HEK293 (cell line): ENCODE measurements around the gene PRKD1.

Experiments used
- GLI4 ChIP-seq: fragments of 450-650 bp; formaldehyde crosslinking; IDR thresholded peaks from 2 replicates; pipeline ENCODE4 v1.5.1; 2016; ENCODE audit warnings: missing biosample characterization, missing genetic modification characterization
- IKZF3 ChIP-seq: fragments of 450-650 bp; IDR thresholded peaks from 2 replicates; pipeline ENCODE4 v1.5.0; 2018; ENCODE audit warnings: missing biosample characterization, mild to moderate bottlenecking, missing genetic modification characterization, moderate library complexity
- KLF16 ChIP-seq: fragments of 450-650 bp; formaldehyde crosslinking; IDR thresholded peaks from 2 replicates; pipeline ENCODE4 v1.5.1; 2017; ENCODE audit warnings: missing biosample characterization, missing genetic modification characterization
- KLF7 ChIP-seq: fragments of 450-650 bp; formaldehyde crosslinking; IDR thresholded peaks from 2 replicates; pipeline ENCODE4 v1.5.1; 2016; ENCODE audit warnings: missing biosample characterization, missing genetic modification characterization, borderline replicate concordance
- YY1 ChIP-seq: fragments of 450-650 bp; formaldehyde crosslinking; IDR thresholded peaks from 2 replicates; pipeline ENCODE4 v1.5.1; 2018; ENCODE audit warnings: missing biosample characterization, missing genetic modification characterization
- YY2 ChIP-seq: fragments of 450-650 bp; formaldehyde crosslinking; IDR thresholded peaks from 2 replicates; pipeline ENCODE4 v1.5.1; 2016; ENCODE audit warnings: missing biosample characterization, missing genetic modification characterization
- ZBTB7A ChIP-seq: fragments of 450-650 bp; formaldehyde crosslinking; IDR thresholded peaks from 2 replicates; pipeline ENCODE4 v1.5.1; 2016; ENCODE audit warnings: low read depth, missing biosample characterization, missing genetic modification characterization
- ZNF184 ChIP-seq: fragments of 450-650 bp; IDR thresholded peaks from 2 replicates; pipeline ENCODE4 v1.5.1; 2018; ENCODE audit warnings: missing biosample characterization, mild to moderate bottlenecking, missing genetic modification characterization
- ZNF266 ChIP-seq: fragments of 450-650 bp; formaldehyde crosslinking; IDR thresholded peaks from 2 replicates; pipeline ENCODE4 v1.5.1; 2016; ENCODE audit warnings: missing biosample characterization, missing genetic modification characterization, low read depth
- ZNF354C ChIP-seq: fragments of 450-650 bp; formaldehyde crosslinking; IDR thresholded peaks from 2 replicates; pipeline ENCODE4 v1.5.1; 2016; ENCODE audit warnings: missing biosample characterization, missing genetic modification characterization, low read depth, borderline replicate concordance
- ZNF394 ChIP-seq: fragments of 450-650 bp; formaldehyde crosslinking; IDR thresholded peaks from 2 replicates; pipeline ENCODE4 v1.5.1; 2016; ENCODE audit warnings: missing biosample characterization, missing genetic modification characterization, mild to moderate bottlenecking, moderate library complexity, borderline replicate concordance
- ZNF530 ChIP-seq: fragments of 450-650 bp; formaldehyde crosslinking; IDR thresholded peaks from 2 replicates; pipeline ENCODE4 v1.5.1; 2016; ENCODE audit warnings: low read depth, missing biosample characterization, missing genetic modification characterization
- ZNF610 ChIP-seq: fragments of 450-650 bp; formaldehyde crosslinking; IDR thresholded peaks from 2 replicates; pipeline ENCODE4 v1.5.1; 2016; ENCODE audit warnings: missing biosample characterization, missing genetic modification characterization, borderline replicate concordance
- ZNF658 ChIP-seq: fragments of 450-650 bp; formaldehyde crosslinking; IDR thresholded peaks from 2 replicates; pipeline ENCODE4; 2016; ENCODE audit warnings: missing biosample characterization, missing genetic modification characterization
- ZNF664 ChIP-seq: fragments of 450-650 bp; formaldehyde crosslinking; IDR thresholded peaks from 2 replicates; pipeline ENCODE4 v1.5.1; 2016; ENCODE audit warnings: missing biosample characterization, missing genetic modification characterization
- ZNF701 ChIP-seq: fragments of 450-650 bp; formaldehyde crosslinking; IDR thresholded peaks from 2 replicates; pipeline ENCODE4 v1.5.1; 2016; ENCODE audit warnings: missing biosample characterization, missing genetic modification characterization
- ZNF707 ChIP-seq: fragments of 450-650 bp; formaldehyde crosslinking; IDR thresholded peaks from 2 replicates; pipeline ENCODE4 v1.5.1; 2016; ENCODE audit warnings: missing biosample characterization, missing genetic modification characterization
- TF ChIP-seq, protein P1 (sequence below): fragments of 450-650 bp; formaldehyde crosslinking; conservative IDR thresholded peaks from 2 replicates; pipeline ENCODE4 v1.5.1; 2016; ENCODE audit warnings: low read depth, missing biosample characterization, missing genetic modification characterization
- TF ChIP-seq, protein P2 (sequence below): fragments of 450-650 bp; formaldehyde crosslinking; IDR thresholded peaks from 2 replicates; pipeline ENCODE4 v1.5.1; 2016; ENCODE audit warnings: missing biosample characterization, missing genetic modification characterization
- TF ChIP-seq, protein P3 (sequence below): fragments of 450-650 bp; formaldehyde crosslinking; IDR thresholded peaks from 2 replicates; pipeline ENCODE4 v1.5.1; 2016; ENCODE audit warnings: missing biosample characterization, missing genetic modification characterization, borderline replicate concordance
- TF ChIP-seq, protein P4 (sequence below): fragments of 450-650 bp; formaldehyde crosslinking; IDR thresholded peaks from 2 replicates; pipeline ENCODE4 v1.5.1; 2016; ENCODE audit warnings: missing biosample characterization, missing genetic modification characterization
- TF ChIP-seq, protein P5 (sequence below): fragments of 450-650 bp; formaldehyde crosslinking; IDR thresholded peaks from 2 replicates; pipeline ENCODE4 v1.5.1; 2016; ENCODE audit warnings: missing biosample characterization, missing genetic modification characterization, low read depth
- TF ChIP-seq, protein P6 (sequence below): fragments of 450-650 bp; IDR thresholded peaks from 2 replicates; pipeline ENCODE4 v1.5.1; 2018; ENCODE audit warnings: missing biosample characterization, missing genetic modification characterization
- TF ChIP-seq, protein P7 (sequence below): fragments of 450-650 bp; formaldehyde crosslinking; IDR thresholded peaks from 2 replicates; pipeline ENCODE4 v1.5.1; 2016; ENCODE audit warnings: missing biosample characterization, missing genetic modification characterization

PRKD1 gene

DNA sequence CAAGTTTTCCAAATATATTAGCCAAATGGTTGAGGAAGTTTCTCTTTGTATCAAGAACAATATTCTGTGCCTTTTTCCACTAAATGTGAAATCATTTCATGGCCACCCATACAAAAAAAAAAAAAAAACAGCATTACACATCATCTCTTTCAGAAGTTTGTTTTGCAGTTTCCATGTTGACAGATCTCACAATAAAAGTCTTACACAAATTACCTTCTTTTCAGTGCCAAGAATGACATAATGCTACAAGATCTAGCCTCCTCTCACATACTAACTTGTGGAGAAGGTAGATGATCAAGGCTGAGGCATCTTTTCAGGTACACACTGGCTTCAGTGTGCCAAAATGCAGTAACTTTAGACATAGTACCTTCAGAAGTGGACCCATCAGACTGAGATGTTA is 35.3 kb downstream of the PRKD1 start (continued):
- TF ChIP-seq, protein P1, sequence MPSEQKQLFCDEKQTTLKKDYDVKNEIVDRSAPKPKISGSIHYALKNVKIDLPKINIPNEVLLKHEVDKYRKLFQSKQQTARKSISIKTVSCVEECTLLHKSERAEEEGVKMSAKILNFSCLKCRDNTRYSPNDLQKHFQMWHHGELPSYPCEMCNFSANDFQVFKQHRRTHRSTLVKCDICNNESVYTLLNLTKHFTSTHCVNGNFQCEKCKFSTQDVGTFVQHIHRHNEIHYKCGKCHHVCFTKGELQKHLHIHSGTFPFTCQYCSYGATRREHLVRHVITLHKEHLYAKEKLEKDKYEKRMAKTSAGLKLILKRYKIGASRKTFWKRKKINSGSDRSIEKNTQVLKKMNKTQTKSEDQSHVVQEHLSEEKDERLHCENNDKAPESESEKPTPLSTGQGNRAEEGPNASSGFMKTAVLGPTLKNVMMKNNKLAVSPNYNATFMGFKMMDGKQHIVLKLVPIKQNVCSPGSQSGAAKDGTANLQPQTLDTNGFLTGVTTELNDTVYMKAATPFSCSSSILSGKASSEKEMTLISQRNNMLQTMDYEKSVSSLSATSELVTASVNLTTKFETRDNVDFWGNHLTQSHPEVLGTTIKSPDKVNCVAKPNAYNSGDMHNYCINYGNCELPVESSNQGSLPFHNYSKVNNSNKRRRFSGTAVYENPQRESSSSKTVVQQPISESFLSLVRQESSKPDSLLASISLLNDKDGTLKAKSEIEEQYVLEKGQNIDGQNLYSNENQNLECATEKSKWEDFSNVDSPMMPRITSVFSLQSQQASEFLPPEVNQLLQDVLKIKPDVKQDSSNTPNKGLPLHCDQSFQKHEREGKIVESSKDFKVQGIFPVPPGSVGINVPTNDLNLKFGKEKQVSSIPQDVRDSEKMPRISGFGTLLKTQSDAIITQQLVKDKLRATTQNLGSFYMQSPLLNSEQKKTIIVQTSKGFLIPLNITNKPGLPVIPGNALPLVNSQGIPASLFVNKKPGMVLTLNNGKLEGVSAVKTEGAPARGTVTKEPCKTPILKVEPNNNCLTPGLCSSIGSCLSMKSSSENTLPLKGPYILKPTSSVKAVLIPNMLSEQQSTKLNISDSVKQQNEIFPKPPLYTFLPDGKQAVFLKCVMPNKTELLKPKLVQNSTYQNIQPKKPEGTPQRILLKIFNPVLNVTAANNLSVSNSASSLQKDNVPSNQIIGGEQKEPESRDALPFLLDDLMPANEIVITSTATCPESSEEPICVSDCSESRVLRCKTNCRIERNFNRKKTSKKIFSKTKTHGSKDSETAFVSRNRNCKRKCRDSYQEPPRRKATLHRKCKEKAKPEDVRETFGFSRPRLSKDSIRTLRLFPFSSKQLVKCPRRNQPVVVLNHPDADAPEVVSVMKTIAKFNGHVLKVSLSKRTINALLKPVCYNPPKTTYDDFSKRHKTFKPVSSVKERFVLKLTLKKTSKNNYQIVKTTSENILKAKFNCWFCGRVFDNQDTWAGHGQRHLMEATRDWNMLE (tag by site-specific recombination), result no peak
- TF ChIP-seq ZNF530 (tag by site-specific recombination) (no peak), GLI4 (tag by site-specific recombination) (no peak), KLF7 (tag by site-specific recombination) (no peak), ZBTB7A (no peak), YY2 (tag by site-specific recombination) (no peak), ZNF658 (tag by site-specific recombination) (no peak), YY1 (tag by site-specific recombination) (no peak), ZNF266 (tag by site-specific recombination) (no peak), ZNF664 (tag by site-specific recombination) (no peak), ZNF701 (tag by site-specific recombination) (no peak), ZNF184 (tag by site-specific recombination) (no peak), KLF16 (tag by site-specific recombination) (no peak), ZNF394 (tag by site-specific recombination) (no peak), ZNF354C (tag by site-specific recombination) (no peak), ZNF707 (tag by site-specific recombination) (no peak), IKZF3 (tag by site-specific recombination) (no peak), ZNF610 (tag by site-specific recombination) (no peak)
- TF ChIP-seq, protein P2, sequence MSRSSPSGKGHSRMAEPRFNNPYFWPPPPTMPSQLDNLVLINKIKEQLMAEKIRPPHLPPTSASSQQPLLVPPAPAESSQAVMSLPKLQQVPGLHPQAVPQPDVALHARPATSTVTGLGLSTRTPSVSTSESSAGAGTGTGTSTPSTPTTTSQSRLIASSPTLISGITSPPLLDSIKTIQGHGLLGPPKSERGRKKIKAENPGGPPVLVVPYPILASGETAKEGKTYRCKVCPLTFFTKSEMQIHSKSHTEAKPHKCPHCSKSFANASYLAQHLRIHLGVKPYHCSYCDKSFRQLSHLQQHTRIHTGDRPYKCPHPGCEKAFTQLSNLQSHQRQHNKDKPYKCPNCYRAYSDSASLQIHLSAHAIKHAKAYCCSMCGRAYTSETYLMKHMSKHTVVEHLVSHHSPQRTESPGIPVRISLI (tag by site-specific recombination), result no peak; the same call in 1 of the 2 replicates
- TF ChIP-seq, protein P3, sequence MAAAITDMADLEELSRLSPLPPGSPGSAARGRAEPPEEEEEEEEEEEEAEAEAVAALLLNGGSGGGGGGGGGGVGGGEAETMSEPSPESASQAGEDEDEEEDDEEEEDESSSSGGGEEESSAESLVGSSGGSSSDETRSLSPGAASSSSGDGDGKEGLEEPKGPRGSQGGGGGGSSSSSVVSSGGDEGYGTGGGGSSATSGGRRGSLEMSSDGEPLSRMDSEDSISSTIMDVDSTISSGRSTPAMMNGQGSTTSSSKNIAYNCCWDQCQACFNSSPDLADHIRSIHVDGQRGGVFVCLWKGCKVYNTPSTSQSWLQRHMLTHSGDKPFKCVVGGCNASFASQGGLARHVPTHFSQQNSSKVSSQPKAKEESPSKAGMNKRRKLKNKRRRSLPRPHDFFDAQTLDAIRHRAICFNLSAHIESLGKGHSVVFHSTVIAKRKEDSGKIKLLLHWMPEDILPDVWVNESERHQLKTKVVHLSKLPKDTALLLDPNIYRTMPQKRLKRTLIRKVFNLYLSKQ (tag by site-specific recombination), result no peak
- TF ChIP-seq, protein P4, sequence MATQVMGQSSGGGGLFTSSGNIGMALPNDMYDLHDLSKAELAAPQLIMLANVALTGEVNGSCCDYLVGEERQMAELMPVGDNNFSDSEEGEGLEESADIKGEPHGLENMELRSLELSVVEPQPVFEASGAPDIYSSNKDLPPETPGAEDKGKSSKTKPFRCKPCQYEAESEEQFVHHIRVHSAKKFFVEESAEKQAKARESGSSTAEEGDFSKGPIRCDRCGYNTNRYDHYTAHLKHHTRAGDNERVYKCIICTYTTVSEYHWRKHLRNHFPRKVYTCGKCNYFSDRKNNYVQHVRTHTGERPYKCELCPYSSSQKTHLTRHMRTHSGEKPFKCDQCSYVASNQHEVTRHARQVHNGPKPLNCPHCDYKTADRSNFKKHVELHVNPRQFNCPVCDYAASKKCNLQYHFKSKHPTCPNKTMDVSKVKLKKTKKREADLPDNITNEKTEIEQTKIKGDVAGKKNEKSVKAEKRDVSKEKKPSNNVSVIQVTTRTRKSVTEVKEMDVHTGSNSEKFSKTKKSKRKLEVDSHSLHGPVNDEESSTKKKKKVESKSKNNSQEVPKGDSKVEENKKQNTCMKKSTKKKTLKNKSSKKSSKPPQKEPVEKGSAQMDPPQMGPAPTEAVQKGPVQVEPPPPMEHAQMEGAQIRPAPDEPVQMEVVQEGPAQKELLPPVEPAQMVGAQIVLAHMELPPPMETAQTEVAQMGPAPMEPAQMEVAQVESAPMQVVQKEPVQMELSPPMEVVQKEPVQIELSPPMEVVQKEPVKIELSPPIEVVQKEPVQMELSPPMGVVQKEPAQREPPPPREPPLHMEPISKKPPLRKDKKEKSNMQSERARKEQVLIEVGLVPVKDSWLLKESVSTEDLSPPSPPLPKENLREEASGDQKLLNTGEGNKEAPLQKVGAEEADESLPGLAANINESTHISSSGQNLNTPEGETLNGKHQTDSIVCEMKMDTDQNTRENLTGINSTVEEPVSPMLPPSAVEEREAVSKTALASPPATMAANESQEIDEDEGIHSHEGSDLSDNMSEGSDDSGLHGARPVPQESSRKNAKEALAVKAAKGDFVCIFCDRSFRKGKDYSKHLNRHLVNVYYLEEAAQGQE (tag by site-specific recombination), result no peak
- TF ChIP-seq, protein P5, sequence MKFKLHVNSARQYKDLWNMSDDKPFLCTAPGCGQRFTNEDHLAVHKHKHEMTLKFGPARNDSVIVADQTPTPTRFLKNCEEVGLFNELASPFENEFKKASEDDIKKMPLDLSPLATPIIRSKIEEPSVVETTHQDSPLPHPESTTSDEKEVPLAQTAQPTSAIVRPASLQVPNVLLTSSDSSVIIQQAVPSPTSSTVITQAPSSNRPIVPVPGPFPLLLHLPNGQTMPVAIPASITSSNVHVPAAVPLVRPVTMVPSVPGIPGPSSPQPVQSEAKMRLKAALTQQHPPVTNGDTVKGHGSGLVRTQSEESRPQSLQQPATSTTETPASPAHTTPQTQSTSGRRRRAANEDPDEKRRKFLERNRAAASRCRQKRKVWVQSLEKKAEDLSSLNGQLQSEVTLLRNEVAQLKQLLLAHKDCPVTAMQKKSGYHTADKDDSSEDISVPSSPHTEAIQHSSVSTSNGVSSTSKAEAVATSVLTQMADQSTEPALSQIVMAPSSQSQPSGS (tag by site-specific recombination), result peak; percentile 89
- TF ChIP-seq, protein P6, sequence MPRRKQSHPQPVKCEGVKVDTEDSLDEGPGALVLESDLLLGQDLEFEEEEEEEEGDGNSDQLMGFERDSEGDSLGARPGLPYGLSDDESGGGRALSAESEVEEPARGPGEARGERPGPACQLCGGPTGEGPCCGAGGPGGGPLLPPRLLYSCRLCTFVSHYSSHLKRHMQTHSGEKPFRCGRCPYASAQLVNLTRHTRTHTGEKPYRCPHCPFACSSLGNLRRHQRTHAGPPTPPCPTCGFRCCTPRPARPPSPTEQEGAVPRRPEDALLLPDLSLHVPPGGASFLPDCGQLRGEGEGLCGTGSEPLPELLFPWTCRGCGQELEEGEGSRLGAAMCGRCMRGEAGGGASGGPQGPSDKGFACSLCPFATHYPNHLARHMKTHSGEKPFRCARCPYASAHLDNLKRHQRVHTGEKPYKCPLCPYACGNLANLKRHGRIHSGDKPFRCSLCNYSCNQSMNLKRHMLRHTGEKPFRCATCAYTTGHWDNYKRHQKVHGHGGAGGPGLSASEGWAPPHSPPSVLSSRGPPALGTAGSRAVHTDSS, result no peak
- TF ChIP-seq, protein P7, sequence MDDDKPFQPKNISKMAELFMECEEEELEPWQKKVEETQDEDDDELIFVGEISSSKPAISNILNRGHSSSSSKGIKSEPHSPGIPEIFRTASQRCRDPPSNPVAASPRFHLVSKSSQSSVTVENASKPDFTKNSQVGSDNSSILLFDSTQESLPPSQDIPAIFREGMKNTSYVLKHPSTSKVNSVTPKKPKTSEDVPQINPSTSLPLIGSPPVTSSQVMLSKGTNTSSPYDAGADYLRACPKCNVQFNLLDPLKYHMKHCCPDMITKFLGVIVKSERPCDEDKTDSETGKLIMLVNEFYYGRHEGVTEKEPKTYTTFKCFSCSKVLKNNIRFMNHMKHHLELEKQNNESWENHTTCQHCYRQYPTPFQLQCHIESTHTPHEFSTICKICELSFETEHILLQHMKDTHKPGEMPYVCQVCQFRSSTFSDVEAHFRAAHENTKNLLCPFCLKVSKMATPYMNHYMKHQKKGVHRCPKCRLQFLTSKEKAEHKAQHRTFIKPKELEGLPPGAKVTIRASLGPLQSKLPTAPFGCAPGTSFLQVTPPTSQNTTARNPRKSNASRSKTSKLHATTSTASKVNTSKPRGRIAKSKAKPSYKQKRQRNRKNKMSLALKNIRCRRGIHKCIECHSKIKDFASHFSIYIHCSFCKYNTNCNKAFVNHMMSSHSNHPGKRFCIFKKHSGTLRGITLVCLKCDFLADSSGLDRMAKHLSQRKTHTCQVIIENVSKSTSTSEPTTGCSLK (tag by site-specific recombination), result no peak
